Transverse colon (tissue), 4 donors: Measurements from ENCODE around the gene GPBP1. TPM values are rescaled to one million over a fixed set of nuclear protein-coding genes. Genes with fewer than 3 reads are reported as not detected.

Source experiments
- DNase-seq: peaks from one replicate; pipeline ENCODE4 v3.0.0-alpha.2; 2019
- H3K27ac ChIP-seq, 4 donors: fragments of 200-600 bp; sonication (generic); 2 replicates each; pipeline ENCODE4 v1.5.1; 2016 to 2018; ENCODE audit warnings: inconsistent platforms in 4 of 4
- H3K27me3 ChIP-seq: fragments of 200-600 bp; sonication (generic); 2 replicates; pipeline ENCODE4 v1.5.1; 2017; ENCODE audit warnings: inconsistent platforms
- H3K36me3 ChIP-seq, 4 donors: fragments of 200-600 bp; sonication (generic); 2 replicates each; pipeline ENCODE4 v1.5.1; 2017 to 2019; ENCODE audit warnings: inconsistent platforms in 4 of 4
- H3K4me1 ChIP-seq, 4 donors: fragments of 200-600 bp; sonication (generic); 2 replicates each; pipeline ENCODE4 v1.5.1; 2017 to 2020; ENCODE audit warnings: inconsistent platforms in 4 of 4
- H3K4me3 ChIP-seq, 4 donors: fragments of 200-600 bp; sonication (generic); 1 replicate in 1 of 4; 2 replicates in 3 of 4; pipeline versions ENCODE4 v1.5.1 to v1.6.1; 2017 to 2019; ENCODE audit warnings: inconsistent platforms in 4 of 4
- H3K9me3 ChIP-seq, 2 donors: fragments of 200-600 bp; sonication (generic); 2 replicates each; pipeline ENCODE4 v1.5.1; 2017 to 2019; ENCODE audit warnings: inconsistent platforms in 2 of 2
- CTCF ChIP-seq, 5 experiments: fragments of 200-600 bp in 3 of 5; fragments of 450-650 bp in 2 of 5; sonication (generic) in 3 of 5; IDR thresholded peaks; 1 replicate in 2 of 5; 2 replicates in 3 of 5; pipeline ENCODE4 v1.5.1; 2016 to 2017; ENCODE audit warnings: antibody characterized with exemption in 5 of 5, inconsistent platforms in 3 of 5, mild to moderate bottlenecking in 2 of 5, moderate library complexity in 1 of 5
- EP300 ChIP-seq: sonication (generic); formaldehyde crosslinking; IDR thresholded peaks from one replicate; pipeline ENCODE4 v1.6.1; 2017; ENCODE audit warnings: antibody characterized with exemption, low read depth
- POLR2A ChIP-seq: fragments of 450-650 bp; IDR thresholded peaks from one replicate; pipeline ENCODE4 v1.6.1; 2016; ENCODE audit warnings: antibody characterized with exemption, mild to moderate bottlenecking, moderate library complexity
- POLR2AphosphoS5 ChIP-seq, 3 donors: sonication (generic); formaldehyde crosslinking; IDR thresholded peaks; one replicate each; pipeline ENCODE4 v1.6.1; 2016; ENCODE audit warnings: antibody characterized with exemption in 3 of 3
- WGBS, 2 donors: methylation state at CpG; one replicate each; pipeline ENCODE4 v1.1.5; 2018; ENCODE audit warnings: low coverage in 1 of 2; 5-methylcytosine and 5-hydroxymethylcytosine counted together
- in situ Hi-C, 4 donors: fragments of 200-750 bp; cut with MboI; loops; one replicate each; pipeline versions ENCODE4 v1.15.0 to v1.15.1; 2017; ENCODE audit warnings: low sequenced_read_pairs in 3 of 4, low pct_ligation_motif_present in 1 of 4, low pct_unique_long_range_greater_than_20kb in 1 of 4
- intact Hi-C: fragments of 100-400 bp; cut with DNase I; formaldehyde crosslinking; loops from one replicate; pipeline ENCODE4 v1.15.1; 2023; ENCODE audit warnings: low total_unique reads
- total RNA-seq, 4 donors: library from RNA; depleted of rRNA; stranded (reverse); fragments of >200 nt; gene quantifications; one replicate each; pipeline ENCODE4 v1.1.0, GENCODE V29; 2016

Gene GPBP1
- total RNA-seq, 4 donors from 2014 or later = 36.7 to 95.1 (median 75.6) TPM

DNA sequence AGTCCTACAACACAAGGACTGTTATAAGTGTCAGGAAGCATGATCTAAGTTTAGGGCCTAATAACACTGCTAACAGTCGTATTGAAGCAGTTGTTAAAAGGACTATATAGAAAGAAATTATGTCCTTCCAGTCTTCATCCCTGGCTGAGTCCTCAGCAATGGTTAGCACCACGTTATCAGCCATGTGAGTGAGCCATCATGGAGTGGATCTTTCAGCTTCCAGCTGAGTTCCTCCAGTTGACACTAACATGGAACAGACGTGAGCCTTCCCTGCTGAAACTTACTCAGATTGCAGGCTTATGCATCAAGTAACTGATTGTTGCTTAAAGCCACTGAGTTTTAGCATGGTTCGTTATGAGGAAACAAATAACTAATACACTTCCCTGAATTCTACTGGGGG is 21.5 kb upstream of the GPBP1 start:
- 69 to 88% methylated on average over 3 to 4 of the region's 4 CpGs for WGBS, 2 donors
- H3K4me3 ChIP-seq = no peak overlapping the region
- H3K9me3 ChIP-seq = no peaks in the 10 kb centered on the region
- TF ChIP-seq CTCF (IDR thresholded peaks at IDR 0.05) (no peak), EP300 (no peak), POLR2AphosphoS5 (IDR thresholded peaks at IDR 0.05) (no peak), POLR2A (no peak)
- no peaks in the 10 kb centered on the region for H3K36me3 ChIP-seq
- in situ Hi-C loops = no loop called here
- intact Hi-C loops = no loop called here
- no peak overlapping the region for H3K27ac ChIP-seq
- no peak for DNase-seq
- no peaks in the 10 kb centered on the region for H3K27me3 ChIP-seq
- no peaks in the 10 kb centered on the region for H3K4me1 ChIP-seq

GRCh38 chr5:57155033-57155432 is 18.8 kb upstream of the GPBP1 start:
- H3K27me3 ChIP-seq = no peaks in the 10 kb centered on the region
- intact Hi-C loops = no loop called here
- no peak overlapping the region for H3K27ac ChIP-seq
- no peaks in the 10 kb centered on the region for H3K4me1 ChIP-seq
- H3K36me3 ChIP-seq = no peaks in the 10 kb centered on the region
- WGBS, 2 donors = 49 to 66% methylated on average over 2 of the region's 2 CpGs
- in situ Hi-C loops = no loop called here
- H3K9me3 ChIP-seq = no peaks in the 10 kb centered on the region
- no peak for DNase-seq
- H3K4me3 ChIP-seq = no peak overlapping the region
- TF ChIP-seq CTCF (IDR thresholded peaks at IDR 0.05) = no peak
- TF ChIP-seq EP300 = no peak
- TF ChIP-seq POLR2A = no peak
- TF ChIP-seq POLR2AphosphoS5 (IDR thresholded peaks at IDR 0.05) = no peak

- Histone ChIP-seq H3K4me3 (no peak overlapping the region), H3K27me3 (no peaks in the 10 kb centered on the region), H3K27ac (no peak overlapping the region), H3K9me3 (no peaks in the 10 kb centered on the region), H3K36me3 (no peaks in the 10 kb centered on the region), H3K4me1 (no peaks in the 10 kb centered on the region)
- 68 to 80% methylated on average over 2 of the region's 2 CpGs for WGBS, 2 donors
- in situ Hi-C loops (no loop called here), intact Hi-C loops (no loop called here)
- DNase-seq = no peak
- TF ChIP-seq POLR2AphosphoS5 (IDR thresholded peaks at IDR 0.05) = no peak
- no peak for TF ChIP-seq POLR2A
- TF ChIP-seq CTCF (IDR thresholded peaks at IDR 0.05) = no peak
- TF ChIP-seq EP300 = no peak
Measured at GRCh38 chr5:57157131-57157530, 16.7 kb upstream of the GPBP1 start.

GRCh38 chr5:57157666-57158065 is 16.2 kb upstream of the GPBP1 start:
- TF ChIP-seq POLR2AphosphoS5 (IDR thresholded peaks at IDR 0.05) (no peak), POLR2A (no peak)
- intact Hi-C loops (no loop called here), in situ Hi-C loops (no loop called here)
- WGBS, 2 donors = 92 to 93% methylated on average over 5 to 7 of the region's 7 CpGs
- H3K4me3 ChIP-seq = no peak overlapping the region
- H3K27ac ChIP-seq = no peak overlapping the region
- no peaks in the 10 kb centered on the region for H3K36me3 ChIP-seq
- no peaks in the 10 kb centered on the region for H3K4me1 ChIP-seq
- DNase-seq = no peak
- no peaks in the 10 kb centered on the region for H3K27me3 ChIP-seq
- H3K9me3 ChIP-seq = no peaks in the 10 kb centered on the region

- no peaks in the 10 kb centered on the region for H3K4me1 ChIP-seq
- in situ Hi-C loops = no loop called here
- intact Hi-C loops = loop anchor here (5.0 kb wide), 1 partner anchor 629 kb away; no protein-coding TSS in a partner anchor
- no peaks in the 10 kb centered on the region for H3K36me3 ChIP-seq
- H3K27me3 ChIP-seq = no peaks in the 10 kb centered on the region
- TF ChIP-seq POLR2AphosphoS5 (IDR thresholded peaks at IDR 0.05) (no peak), EP300 (no peak)
- 93 to 95% methylated on average over 2 to 3 of the region's 3 CpGs for WGBS, 2 donors
- no peaks in the 10 kb centered on the region for H3K9me3 ChIP-seq
- no peak for DNase-seq
- no peak overlapping the region for H3K27ac ChIP-seq
- no peak overlapping the region for H3K4me3 ChIP-seq
Measured at GRCh38 chr5:57163553-57164006, 10.3 kb upstream of the GPBP1 start.
